GM06990 (cell line): Measurements from ENCODE around the gene TJP2.

Experiments
- DNase-seq: peaks from one replicate; pipeline ENCODE4 v3.0.0-alpha.2; 2011; ENCODE audit not compliant: insufficient read length; ENCODE audit errors: extremely low read depth
- H3K27me3 ChIP-seq: replicated peaks from 2 replicates; pipeline ENCODE4 v1.6.0; 2011; ENCODE audit warnings: low read length; ENCODE audit not compliant: control insufficient read depth, insufficient read depth
- H3K36me3 ChIP-seq: 2 replicates; pipeline ENCODE4 v1.5.1; 2011; ENCODE audit warnings: low read length; ENCODE audit not compliant: control insufficient read depth, insufficient read depth
- H3K4me3 ChIP-seq: replicated peaks from 2 replicates; pipeline ENCODE4 v1.5.1; 2011; ENCODE audit warnings: low read depth, mild to moderate bottlenecking, control low read depth, low read length
- CTCF ChIP-seq: IDR thresholded peaks from 2 replicates; pipeline ENCODE4 v1.5.1; 2011; ENCODE audit warnings: low read length, control low read depth, mild to moderate bottlenecking, inconsistent platforms; ENCODE audit not compliant: insufficient read depth, poor library complexity, severe bottlenecking

Gene TJP2

GRCh38 chr9:69168709-69169217 lies 5.3 kb upstream of the TJP2 start:
- peak; percentile 63 for DNase-seq
- Histone ChIP-seq H3K4me3 (peak overlapping the region; percentile 55), H3K27me3 (no peaks in the 10 kb centered on the region), H3K36me3 (no peaks in the 10 kb centered on the region)
- TF ChIP-seq CTCF: no peak

GRCh38 chr9:69170231-69170630 lies 3.8 kb upstream of the TJP2 start:
- no peaks in the 10 kb centered on the region for H3K36me3 ChIP-seq
- no peak for TF ChIP-seq CTCF
- H3K27me3 ChIP-seq: no peaks in the 10 kb centered on the region
- no peak overlapping the region for H3K4me3 ChIP-seq
- no peak for DNase-seq

GRCh38 chr9:69171049-69171448 lies 3.0 kb upstream of the TJP2 start:
- H3K27me3 ChIP-seq: no peaks in the 10 kb centered on the region
- H3K36me3 ChIP-seq: no peaks in the 10 kb centered on the region
- no peak for DNase-seq
- H3K4me3 ChIP-seq: no peak overlapping the region
- TF ChIP-seq CTCF: no peak

GRCh38 chr9:69171517-69171916 lies 2.6 kb upstream of the TJP2 start:
- DNase-seq: no peak
- no peaks in the 10 kb centered on the region for H3K27me3 ChIP-seq
- no peak for TF ChIP-seq CTCF
- no peaks in the 10 kb centered on the region for H3K36me3 ChIP-seq
- no peak overlapping the region for H3K4me3 ChIP-seq

GRCh38 chr9:69172895-69173294 lies 1.2 kb upstream of the TJP2 start:
- H3K4me3 ChIP-seq: no peak overlapping the region
- TF ChIP-seq CTCF: no peak
- DNase-seq: no peak

GRCh38 chr9:69173497-69173890 lies 583 bp upstream of the TJP2 start:
- Histone ChIP-seq H3K27me3 (no peaks in the 10 kb centered on the region), H3K4me3 (peak overlapping the region; percentile 96), H3K36me3 (no peaks in the 10 kb centered on the region)
- TF ChIP-seq CTCF: no peak
- no peak for DNase-seq

More at GRCh38 chr9:69172895-69173294, 1.2 kb upstream of the TJP2 start:
- no peaks in the 10 kb centered on the region for H3K36me3 ChIP-seq
- H3K27me3 ChIP-seq: no peaks in the 10 kb centered on the region
